HG02852 (cell line): Measurements from ENCODE around the gene PDZRN3.

ENCODE experiments used
- ATAC-seq: cut with Tn5 transposase; IDR thresholded peaks from one replicate; pipeline ENCODE4 v1.9.1; 2021; ENCODE audit warnings: mild to moderate bottlenecking, moderate library complexity; ENCODE audit not compliant: unreplicated experiment

PDZRN3 gene

GRCh38 chr3:73432023-73432705 is 192.6 kb downstream of the PDZRN3 start:
- no peak for ATAC-seq

- ATAC-seq, result no peak
Observed at GRCh38 chr3:73431183-73431900, 193.4 kb downstream of the PDZRN3 start.

- ATAC-seq, result no peak
Observed at GRCh38 chr3:73427048-73427706, 197.6 kb downstream of the PDZRN3 start.

GRCh38 chr3:73426606-73427005 is 198.1 kb downstream of the PDZRN3 start:
- no peak for ATAC-seq

GRCh38 chr3:73423116-73423515 is 201.6 kb downstream of the PDZRN3 start:
- ATAC-seq, result no peak

GRCh38 chr3:73422571-73422970 is 202.2 kb downstream of the PDZRN3 start:
- ATAC-seq, result no peak

GRCh38 chr3:73419942-73420341 is 204.8 kb downstream of the PDZRN3 start:
- no peak for ATAC-seq

GRCh38 chr3:73419179-73419803 is 205.4 kb downstream of the PDZRN3 start:
- no peak for ATAC-seq

- ATAC-seq, result no peak
Observed at GRCh38 chr3:73418681-73419080, 206.1 kb downstream of the PDZRN3 start.

GRCh38 chr3:73415118-73415517 is 209.6 kb downstream of the PDZRN3 start:
- no peak for ATAC-seq

GRCh38 chr3:73413619-73414018 is 211.1 kb downstream of the PDZRN3 start:
- no peak for ATAC-seq

- no peak for ATAC-seq
Observed at GRCh38 chr3:73411993-73412392, 212.7 kb downstream of the PDZRN3 start.

- ATAC-seq, result no peak
Observed at GRCh38 chr3:73411545-73411944, 213.2 kb downstream of the PDZRN3 start.

- no peak for ATAC-seq
Observed at GRCh38 chr3:73409138-73409763, 215.5 kb downstream of the PDZRN3 start.

- no peak for ATAC-seq
Observed at GRCh38 chr3:73408634-73409033, 216.1 kb downstream of the PDZRN3 start.

GRCh38 chr3:73407577-73407976 is 217.2 kb downstream of the PDZRN3 start:
- no peak for ATAC-seq

GRCh38 chr3:73405853-73406252 is 218.9 kb downstream of the PDZRN3 start:
- ATAC-seq, result no peak

- ATAC-seq, result no peak
Observed at GRCh38 chr3:73405000-73405399, 219.7 kb downstream of the PDZRN3 start.

- ATAC-seq, result no peak
Observed at GRCh38 chr3:73404435-73404834, 220.3 kb downstream of the PDZRN3 start.

GRCh38 chr3:73403444-73403843 is 221.3 kb downstream of the PDZRN3 start:
- ATAC-seq, result no peak

GRCh38 chr3:73401616-73402279 is 223.0 kb downstream of the PDZRN3 start:
- ATAC-seq, result no peak
